ENCODE measurements around the gene FUT3.

DNA sequence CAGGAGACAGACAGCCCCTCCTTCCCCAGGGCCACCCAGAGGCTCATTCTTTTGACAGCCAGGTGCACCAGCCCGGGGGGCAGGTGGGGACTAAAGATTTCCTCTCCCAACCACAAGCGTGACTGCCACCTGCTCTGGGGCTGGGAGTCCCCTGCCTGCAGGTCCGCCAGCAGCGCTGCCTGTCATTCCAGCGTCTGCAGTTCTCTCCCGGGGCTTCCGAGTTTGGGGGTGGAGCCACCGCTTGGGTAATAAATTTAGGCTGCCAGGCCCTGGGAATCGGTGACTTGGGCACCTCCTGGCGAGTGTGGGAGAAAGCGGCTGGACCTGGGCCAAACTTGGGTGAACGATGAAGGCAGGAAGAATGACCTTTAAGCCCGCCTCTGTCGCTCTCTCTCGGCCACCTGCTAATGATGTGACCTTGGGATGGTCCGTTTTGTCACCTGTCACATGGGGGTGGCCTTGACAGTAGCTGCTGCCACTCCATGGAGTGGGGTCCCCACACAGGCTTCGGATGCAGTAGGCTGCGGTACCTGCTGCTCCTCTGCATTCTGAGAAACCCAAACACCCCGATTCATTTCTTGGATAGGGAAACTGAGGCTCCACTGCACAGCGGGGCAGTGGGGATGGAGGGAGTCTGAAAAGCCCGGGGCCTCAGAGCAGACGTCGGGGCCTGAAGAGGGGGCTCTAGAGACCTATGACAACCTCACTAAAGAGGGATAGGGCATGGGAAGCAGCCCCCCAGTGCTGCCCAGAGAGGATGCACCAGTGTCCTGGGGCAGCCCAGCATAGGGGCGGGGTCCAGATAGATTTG is 24.5 kb downstream of the FUT3 start:
- TF ChIP-seq EZH2 (IDR thresholded peaks at IDR 0.05; ENCODE audit: borderline replicate concordance, low read depth, low read length) (no peak), RBBP5 (IDR thresholded peaks at IDR 0.05; ENCODE audit: borderline replicate concordance, insufficient read depth, low read length, poor library complexity, severe bottlenecking) (no peak), ZNF408 (CRISPR knock-in tag; IDR thresholded peaks at IDR 0.05; ENCODE audit: low read depth) (no peak), PHF8 (IDR thresholded peaks at IDR 0.05; ENCODE audit: borderline replicate concordance, low read length) (no peak), MXI1 (IDR thresholded peaks at IDR 0.05; ENCODE audit: low read depth, low read length) (no peak)
- TF ChIP-seq, protein P1, sequence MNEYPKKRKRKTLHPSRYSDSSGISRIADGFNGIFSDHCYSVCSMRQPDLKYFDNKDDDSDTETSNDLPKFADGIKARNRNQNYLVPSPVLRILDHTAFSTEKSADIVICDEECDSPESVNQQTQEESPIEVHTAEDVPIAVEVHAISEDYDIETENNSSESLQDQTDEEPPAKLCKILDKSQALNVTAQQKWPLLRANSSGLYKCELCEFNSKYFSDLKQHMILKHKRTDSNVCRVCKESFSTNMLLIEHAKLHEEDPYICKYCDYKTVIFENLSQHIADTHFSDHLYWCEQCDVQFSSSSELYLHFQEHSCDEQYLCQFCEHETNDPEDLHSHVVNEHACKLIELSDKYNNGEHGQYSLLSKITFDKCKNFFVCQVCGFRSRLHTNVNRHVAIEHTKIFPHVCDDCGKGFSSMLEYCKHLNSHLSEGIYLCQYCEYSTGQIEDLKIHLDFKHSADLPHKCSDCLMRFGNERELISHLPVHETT (CRISPR knock-in tag; conservative IDR thresholded peaks at IDR 0.05 in 1 of 2, IDR thresholded peaks at IDR 0.05 in 1 of 2): no peak
- TF ChIP-seq, protein P2, sequence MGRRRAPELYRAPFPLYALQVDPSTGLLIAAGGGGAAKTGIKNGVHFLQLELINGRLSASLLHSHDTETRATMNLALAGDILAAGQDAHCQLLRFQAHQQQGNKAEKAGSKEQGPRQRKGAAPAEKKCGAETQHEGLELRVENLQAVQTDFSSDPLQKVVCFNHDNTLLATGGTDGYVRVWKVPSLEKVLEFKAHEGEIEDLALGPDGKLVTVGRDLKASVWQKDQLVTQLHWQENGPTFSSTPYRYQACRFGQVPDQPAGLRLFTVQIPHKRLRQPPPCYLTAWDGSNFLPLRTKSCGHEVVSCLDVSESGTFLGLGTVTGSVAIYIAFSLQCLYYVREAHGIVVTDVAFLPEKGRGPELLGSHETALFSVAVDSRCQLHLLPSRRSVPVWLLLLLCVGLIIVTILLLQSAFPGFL (CRISPR knock-in tag; IDR thresholded peaks at IDR 0.05): no peak

Measured in K562 (cell line).